ENCODE measurements around the gene ATG7.

DNA sequence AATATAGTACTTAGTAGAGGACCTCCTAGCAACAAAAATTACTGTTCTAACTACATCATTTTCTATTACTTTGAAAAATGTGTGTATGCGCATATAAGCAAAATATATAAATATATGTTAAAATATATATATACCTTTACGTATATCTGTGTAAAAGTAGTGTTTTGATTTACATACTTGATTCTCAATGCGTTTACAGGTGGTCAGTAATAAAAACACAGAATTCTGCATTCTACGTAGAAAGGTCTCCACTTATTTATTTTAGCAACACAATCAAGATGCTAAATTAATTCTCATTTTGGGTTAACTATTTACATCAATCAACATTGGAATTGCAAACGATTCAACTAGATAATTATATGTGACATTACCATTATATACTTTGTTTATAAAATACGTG lies 158.0 kb downstream of the ATG7 start:
- TF ChIP-seq, protein P1, sequence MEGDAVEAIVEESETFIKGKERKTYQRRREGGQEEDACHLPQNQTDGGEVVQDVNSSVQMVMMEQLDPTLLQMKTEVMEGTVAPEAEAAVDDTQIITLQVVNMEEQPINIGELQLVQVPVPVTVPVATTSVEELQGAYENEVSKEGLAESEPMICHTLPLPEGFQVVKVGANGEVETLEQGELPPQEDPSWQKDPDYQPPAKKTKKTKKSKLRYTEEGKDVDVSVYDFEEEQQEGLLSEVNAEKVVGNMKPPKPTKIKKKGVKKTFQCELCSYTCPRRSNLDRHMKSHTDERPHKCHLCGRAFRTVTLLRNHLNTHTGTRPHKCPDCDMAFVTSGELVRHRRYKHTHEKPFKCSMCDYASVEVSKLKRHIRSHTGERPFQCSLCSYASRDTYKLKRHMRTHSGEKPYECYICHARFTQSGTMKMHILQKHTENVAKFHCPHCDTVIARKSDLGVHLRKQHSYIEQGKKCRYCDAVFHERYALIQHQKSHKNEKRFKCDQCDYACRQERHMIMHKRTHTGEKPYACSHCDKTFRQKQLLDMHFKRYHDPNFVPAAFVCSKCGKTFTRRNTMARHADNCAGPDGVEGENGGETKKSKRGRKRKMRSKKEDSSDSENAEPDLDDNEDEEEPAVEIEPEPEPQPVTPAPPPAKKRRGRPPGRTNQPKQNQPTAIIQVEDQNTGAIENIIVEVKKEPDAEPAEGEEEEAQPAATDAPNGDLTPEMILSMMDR (IDR thresholded peaks at IDR 0.05; ENCODE audit: insufficient read depth, low read length, poor library complexity, severe bottlenecking): no peak
- no peak for TF ChIP-seq EZH2phosphoT487 (conservative IDR thresholded peaks at IDR 0.05; ENCODE audit: low read length)

Data from SU-DHL-6 (cell line).